ENCODE measurements around the gene SLC9A3. TPM values are rescaled to one million over a fixed set of nuclear protein-coding genes. Genes with fewer than 3 reads are reported as not detected.

Gene SLC9A3
- total RNA-seq, 3 donors from 2014 or later (not counting 1 experiment from before 2014, with no cell fraction given), result 0.61 to 1.1 (median 0.73) TPM

- intact Hi-C loops (cut with micrococcal nuclease), result no loop called here
- peaks cover 12% of the 10 kb centered on the region for H3K4me1 ChIP-seq (ENCODE audit: control insufficient read depth, insufficient read depth, low read length)
- no peaks in the 10 kb centered on the region for H3K9me3 ChIP-seq (ENCODE audit: control insufficient read depth, insufficient read depth, low read length)
- H3K9me3 Mint-ChIP-seq, result no peaks in the 10 kb centered on the region
- no peaks in the 10 kb centered on the region for H3K36me3 ChIP-seq (ENCODE audit: control insufficient read depth, insufficient read depth, low read length)
- H3K27me3 Mint-ChIP-seq (ENCODE audit: low read depth in 2 of 2), result no peaks in the 10 kb centered on the region
- H3K36me3 Mint-ChIP-seq, result no peaks in the 10 kb centered on the region
- TF ChIP-seq CTCF (IDR thresholded peaks at IDR 0.05), result no peak
- peaks cover 15 to 18% of the 10 kb centered on the region in 2 donors for H3K4me1 Mint-ChIP-seq
- DNase-seq, result no peak
- H3K27ac ChIP-seq (ENCODE audit: low read length), result no peak overlapping the region
- ATAC-seq, result peak in 1 of 3 donors; percentile 35
- no peak overlapping the region for H3K4me3 ChIP-seq (ENCODE audit: low read length)
- no peak overlapping the region for H3K27ac Mint-ChIP-seq
- no peaks in the 10 kb centered on the region for H3K27me3 ChIP-seq (ENCODE audit: control insufficient read depth, insufficient read depth, low read length)
- H3K4me3 Mint-ChIP-seq, result no peak overlapping the region
- WGBS (ENCODE audit: insufficient coverage), result 94% methylated on average over 52 of the region's 52 CpGs
These were observed 103.5 kb downstream of the SLC9A3 start for GRCh38 chr5:420632-421286.

Other genes with a start within 250 kb of the SLC9A3 start
- gene AHRR, start 202.7 kb downstream of the SLC9A3 start, total RNA-seq, result 1 to 10 TPM in 2 of 3 donors, under 1 TPM in 1; 0.88 to 1.4 (median 1.2) TPM
- gene EXOC3, start 81.3 kb downstream of the SLC9A3 start, total RNA-seq, result 10 to 100 TPM; 89.6 to 99.9 (median 96.3) TPM
- gene CEP72, start 87.9 kb upstream of the SLC9A3 start, total RNA-seq, result 10 to 100 TPM; 12.2 to 15.1 (median 12.3) TPM
- 1 to 10 TPM in 2 of 3 donors, under 1 TPM in 1; 0.24 to 1.3 (median 1.2) TPM for gene TPPP, start 168.9 kb upstream of the SLC9A3 start, total RNA-seq